ENCODE results near the gene ITGB5.

Gene ITGB5

DNA sequence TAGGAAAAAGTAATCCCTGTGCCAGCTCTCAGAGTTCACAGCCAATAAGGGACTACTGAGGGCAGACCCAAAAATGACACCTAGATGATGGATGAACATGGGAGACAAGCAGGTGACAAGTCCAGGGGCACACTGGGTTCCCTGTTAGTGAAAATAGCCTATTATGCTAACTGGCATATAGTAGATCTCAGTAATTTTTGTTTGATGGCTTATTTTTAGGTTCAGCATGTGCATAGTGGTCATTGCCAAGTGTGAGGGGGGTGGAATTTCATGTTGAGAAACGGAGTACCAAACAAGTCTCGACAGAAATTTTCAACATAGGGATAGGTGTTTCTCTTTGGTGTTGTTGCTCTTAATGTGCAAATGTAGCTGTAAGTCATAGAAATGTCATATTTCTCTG lies 6.4 kb upstream of the ITGB5 start:
- DNase-seq (ENCODE audit: low read depth): no peak
- TF ChIP-seq, protein P1, sequence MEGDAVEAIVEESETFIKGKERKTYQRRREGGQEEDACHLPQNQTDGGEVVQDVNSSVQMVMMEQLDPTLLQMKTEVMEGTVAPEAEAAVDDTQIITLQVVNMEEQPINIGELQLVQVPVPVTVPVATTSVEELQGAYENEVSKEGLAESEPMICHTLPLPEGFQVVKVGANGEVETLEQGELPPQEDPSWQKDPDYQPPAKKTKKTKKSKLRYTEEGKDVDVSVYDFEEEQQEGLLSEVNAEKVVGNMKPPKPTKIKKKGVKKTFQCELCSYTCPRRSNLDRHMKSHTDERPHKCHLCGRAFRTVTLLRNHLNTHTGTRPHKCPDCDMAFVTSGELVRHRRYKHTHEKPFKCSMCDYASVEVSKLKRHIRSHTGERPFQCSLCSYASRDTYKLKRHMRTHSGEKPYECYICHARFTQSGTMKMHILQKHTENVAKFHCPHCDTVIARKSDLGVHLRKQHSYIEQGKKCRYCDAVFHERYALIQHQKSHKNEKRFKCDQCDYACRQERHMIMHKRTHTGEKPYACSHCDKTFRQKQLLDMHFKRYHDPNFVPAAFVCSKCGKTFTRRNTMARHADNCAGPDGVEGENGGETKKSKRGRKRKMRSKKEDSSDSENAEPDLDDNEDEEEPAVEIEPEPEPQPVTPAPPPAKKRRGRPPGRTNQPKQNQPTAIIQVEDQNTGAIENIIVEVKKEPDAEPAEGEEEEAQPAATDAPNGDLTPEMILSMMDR (IDR thresholded peaks at IDR 0.05; ENCODE audit: insufficient read depth, low read depth, low read length, missing control alignments): no peak
- H3K4me3 ChIP-seq (ENCODE audit: low read depth, low read length): no peak overlapping the region

- no peak for DNase-seq (ENCODE audit: low read depth)
- TF ChIP-seq, protein P1 (IDR thresholded peaks at IDR 0.05; ENCODE audit: insufficient read depth, low read depth, low read length, missing control alignments): no peak
- H3K4me3 ChIP-seq (ENCODE audit: low read depth, low read length): no peak overlapping the region
Observed at GRCh38 chr3:124890573-124891190, 3.5 kb upstream of the ITGB5 start.

DNA sequence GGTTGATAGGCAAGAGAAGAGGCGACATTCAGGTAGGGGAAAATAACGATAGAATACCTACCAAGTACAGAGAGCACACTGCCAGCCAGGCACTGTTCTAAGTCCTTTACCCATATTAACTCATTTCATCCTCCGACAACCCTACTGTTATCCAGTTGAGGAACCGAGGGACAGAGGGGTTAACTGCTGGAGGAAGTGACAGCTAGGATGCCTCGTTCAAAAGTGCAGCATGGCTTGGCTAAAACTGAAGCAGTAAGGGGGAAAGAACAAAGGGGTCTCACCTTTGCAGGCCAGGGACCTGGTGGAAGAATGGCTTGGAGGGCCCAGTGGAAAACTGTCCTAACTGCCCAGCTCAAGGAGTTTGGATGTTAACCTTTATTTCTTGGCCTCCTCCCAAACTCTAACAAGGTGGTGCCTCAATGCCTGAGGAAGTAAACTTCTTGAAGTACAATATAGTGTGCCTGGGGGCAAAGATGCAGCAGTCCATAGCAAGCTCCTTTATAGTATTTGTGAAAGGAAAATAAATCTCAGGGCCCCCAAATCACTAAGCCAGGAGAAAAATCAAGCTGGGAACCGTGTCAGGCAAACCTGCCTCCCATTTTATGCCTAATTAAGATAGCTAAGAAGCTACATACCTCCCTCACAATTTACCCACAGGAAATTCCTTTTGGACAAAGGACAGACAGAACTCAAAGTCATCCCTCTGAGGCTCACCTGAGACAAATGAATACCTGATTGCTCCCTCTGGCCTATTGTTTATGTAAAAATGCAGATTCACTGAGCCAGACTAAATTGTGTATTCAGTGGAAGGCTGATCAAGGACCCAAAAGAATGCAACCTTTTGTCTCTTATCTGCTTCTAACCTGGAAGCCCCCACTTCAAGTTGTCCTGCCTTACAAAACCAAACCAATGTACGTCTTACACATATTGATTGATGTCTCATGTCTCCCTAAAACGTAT lies 1.6 kb upstream of the ITGB5 start:
- no peak for DNase-seq (ENCODE audit: low read depth)
- TF ChIP-seq, protein P1 (IDR thresholded peaks at IDR 0.05; ENCODE audit: insufficient read depth, low read depth, low read length, missing control alignments): no peak
- no peak overlapping the region for H3K4me3 ChIP-seq (ENCODE audit: low read depth, low read length)

- TF ChIP-seq, protein P1 (IDR thresholded peaks at IDR 0.05; ENCODE audit: insufficient read depth, low read depth, low read length, missing control alignments): no peak
- H3K4me3 ChIP-seq (ENCODE audit: low read depth, low read length): peak overlapping the region; percentile 49
- no peak for DNase-seq (ENCODE audit: low read depth)
Observed at GRCh38 chr3:124887932-124888298, 750 bp upstream of the ITGB5 start.

- H3K4me3 ChIP-seq (ENCODE audit: low read depth, low read length): peak overlapping the region; percentile 48
- TF ChIP-seq, protein P1 (IDR thresholded peaks at IDR 0.05; ENCODE audit: insufficient read depth, low read depth, low read length, missing control alignments): no peak
- peak; percentile 51 for DNase-seq (ENCODE audit: low read depth)
Observed at GRCh38 chr3:124886168-124887056, 753 bp downstream of the ITGB5 start.

DNA sequence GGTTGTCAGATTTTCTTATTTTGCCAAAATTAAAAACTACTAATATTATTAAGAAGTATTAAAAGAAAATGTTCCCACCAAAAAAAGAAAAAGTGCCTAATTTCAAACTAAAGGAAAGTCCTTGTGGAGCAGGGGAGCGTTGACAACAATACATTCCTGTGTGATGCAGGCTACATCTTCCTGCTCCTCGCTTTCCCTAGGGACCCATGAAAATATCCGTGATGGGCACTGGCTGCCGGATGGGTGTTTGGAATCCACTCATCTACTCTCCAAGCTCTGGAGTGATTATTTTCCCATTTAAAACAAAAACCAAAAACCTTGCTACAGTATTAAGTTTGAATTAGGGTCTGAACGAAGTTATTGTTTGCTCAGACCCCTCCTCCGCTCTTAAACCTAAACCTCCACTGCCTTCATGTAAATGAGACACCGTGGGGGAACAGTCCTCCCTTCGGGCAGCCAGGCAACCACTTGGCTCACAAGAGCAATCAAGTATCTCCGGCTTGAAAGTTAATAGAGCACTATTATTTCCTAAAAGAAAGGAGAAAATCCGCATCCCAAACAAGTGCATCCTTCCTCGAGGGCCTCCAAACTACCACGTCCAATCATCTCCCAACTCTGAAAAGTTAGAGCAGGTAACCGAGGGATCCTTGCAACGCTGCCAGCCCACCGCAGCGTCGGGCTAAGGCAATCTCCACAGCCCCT lies 1.5 kb downstream of the ITGB5 start:
- TF ChIP-seq, protein P1 (IDR thresholded peaks at IDR 0.05; ENCODE audit: insufficient read depth, low read depth, low read length, missing control alignments): no peak
- DNase-seq (ENCODE audit: low read depth): no peak
- H3K4me3 ChIP-seq (ENCODE audit: low read depth, low read length): no peak overlapping the region
